ENCODE measurements around the gene NTN1. TPM values are rescaled to one million over a fixed set of nuclear protein-coding genes. Genes with fewer than 3 reads are reported as not detected.
A peak's percentile ranks its signal among the peaks of the same experiment; 100 is the strongest.

Gene NTN1
- total RNA-seq, 1 donor from 2014 or later, result 7.8 TPM

DNA sequence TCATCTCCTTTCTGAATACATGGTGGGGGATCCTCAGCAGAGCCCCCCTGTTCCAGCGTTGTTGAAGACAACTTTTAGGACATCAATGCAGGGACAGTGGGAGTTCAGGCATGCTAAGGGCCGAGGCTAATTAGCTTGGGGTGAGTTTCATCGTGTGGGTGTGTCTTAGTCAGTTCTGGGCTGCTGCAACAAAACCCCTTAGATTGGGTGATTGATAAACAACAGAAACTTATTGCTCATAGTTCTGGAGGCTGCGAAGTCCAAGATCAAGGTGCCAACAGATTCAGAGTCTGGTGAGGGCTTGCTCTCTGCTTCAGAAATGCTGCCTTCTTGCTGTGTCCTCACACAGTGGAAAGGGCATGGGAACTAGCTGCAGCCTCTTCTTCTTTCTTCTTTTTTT lies 214.0 kb downstream of the NTN1 start:
- no peaks in the 10 kb centered on the region for H3K9me3 ChIP-seq
- peaks cover 12% of the 10 kb centered on the region for H3K4me1 ChIP-seq
- intact Hi-C loops (cut with DNase I), result no loop called here
- no peak overlapping the region for H3K4me3 ChIP-seq
- peaks cover 35% of the 10 kb centered on the region for H3K27me3 ChIP-seq (ENCODE audit: low read depth)
- TF ChIP-seq, protein P1, sequence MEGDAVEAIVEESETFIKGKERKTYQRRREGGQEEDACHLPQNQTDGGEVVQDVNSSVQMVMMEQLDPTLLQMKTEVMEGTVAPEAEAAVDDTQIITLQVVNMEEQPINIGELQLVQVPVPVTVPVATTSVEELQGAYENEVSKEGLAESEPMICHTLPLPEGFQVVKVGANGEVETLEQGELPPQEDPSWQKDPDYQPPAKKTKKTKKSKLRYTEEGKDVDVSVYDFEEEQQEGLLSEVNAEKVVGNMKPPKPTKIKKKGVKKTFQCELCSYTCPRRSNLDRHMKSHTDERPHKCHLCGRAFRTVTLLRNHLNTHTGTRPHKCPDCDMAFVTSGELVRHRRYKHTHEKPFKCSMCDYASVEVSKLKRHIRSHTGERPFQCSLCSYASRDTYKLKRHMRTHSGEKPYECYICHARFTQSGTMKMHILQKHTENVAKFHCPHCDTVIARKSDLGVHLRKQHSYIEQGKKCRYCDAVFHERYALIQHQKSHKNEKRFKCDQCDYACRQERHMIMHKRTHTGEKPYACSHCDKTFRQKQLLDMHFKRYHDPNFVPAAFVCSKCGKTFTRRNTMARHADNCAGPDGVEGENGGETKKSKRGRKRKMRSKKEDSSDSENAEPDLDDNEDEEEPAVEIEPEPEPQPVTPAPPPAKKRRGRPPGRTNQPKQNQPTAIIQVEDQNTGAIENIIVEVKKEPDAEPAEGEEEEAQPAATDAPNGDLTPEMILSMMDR (IDR thresholded peaks at IDR 0.05), result no peak
- no peaks in the 10 kb centered on the region for H3K36me3 ChIP-seq
- no peak overlapping the region for H3K27ac ChIP-seq
- ATAC-seq (no peak), DNase-seq (no peak)

DNA sequence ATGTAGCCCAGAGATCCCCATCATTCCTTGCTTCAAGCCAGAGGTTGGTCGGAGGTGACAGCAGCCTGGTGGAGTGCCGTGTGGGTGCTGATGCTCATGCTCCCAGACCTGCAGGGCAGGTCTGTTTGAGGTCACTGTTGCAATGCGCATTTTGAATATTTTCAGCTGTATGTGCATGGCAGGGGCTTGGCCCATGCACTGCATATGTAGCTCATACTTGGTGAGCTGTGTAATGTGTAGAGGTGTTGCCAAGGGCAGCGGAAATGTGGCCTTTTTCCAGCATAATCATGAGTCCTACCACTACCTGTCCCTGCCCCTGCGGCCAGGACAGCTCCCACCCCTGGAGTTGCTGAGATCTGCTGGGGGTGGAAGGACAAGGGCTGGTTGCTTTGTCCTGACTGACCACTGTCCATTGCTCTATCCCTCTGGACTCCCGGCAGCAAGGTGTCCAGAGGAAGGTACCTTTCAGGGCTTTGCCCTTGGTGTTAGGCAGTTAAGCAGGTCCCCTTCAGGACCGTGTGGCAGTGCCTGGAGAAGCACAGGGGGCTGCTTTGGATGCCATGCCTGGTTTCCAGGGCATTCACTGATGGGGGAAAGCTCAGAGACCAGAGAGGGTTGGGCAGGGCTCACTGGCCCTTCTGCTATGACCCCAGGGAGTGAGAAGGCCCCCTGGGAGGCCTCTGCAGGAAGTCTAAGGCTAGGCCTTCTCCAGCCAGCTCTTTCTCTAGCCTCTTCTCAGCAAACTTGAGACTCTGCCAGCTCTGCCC lies 215.2 kb downstream of the NTN1 start:
- Histone ChIP-seq H3K9me3 (no peaks in the 10 kb centered on the region), H3K36me3 (no peaks in the 10 kb centered on the region), H3K4me3 (no peak overlapping the region), H3K4me1 (peaks cover 24% of the 10 kb centered on the region), H3K27me3 (ENCODE audit: low read depth) (peaks cover 35% of the 10 kb centered on the region), H3K27ac (no peak overlapping the region)
- intact Hi-C loops (cut with DNase I), result no loop called here
- TF ChIP-seq, protein P1 (IDR thresholded peaks at IDR 0.05), result no peak
- ATAC-seq (no peak), DNase-seq (peak; percentile 37)

DNA sequence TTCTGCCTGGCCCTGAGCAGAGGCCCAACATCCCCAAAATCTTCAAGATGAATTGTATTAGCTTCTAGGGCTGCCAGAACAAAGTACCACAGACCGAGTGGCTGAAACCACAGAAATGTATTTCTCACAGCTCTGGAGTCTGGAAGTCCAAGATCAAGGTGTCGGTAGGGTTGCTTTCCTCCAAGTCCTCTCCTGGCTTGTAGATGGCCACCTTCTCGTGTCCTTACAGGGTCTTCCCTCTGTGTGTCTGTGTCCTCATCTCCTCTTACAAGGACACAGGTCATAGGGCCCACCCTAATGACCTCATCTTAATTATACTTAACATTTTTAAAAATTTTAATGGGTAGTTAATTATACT lies 215.7 kb downstream of the NTN1 start:
- peaks cover 33% of the 10 kb centered on the region for H3K27me3 ChIP-seq (ENCODE audit: low read depth)
- ATAC-seq (no peak), DNase-seq (no peak)
- H3K27ac ChIP-seq, result no peak overlapping the region
- intact Hi-C loops (cut with DNase I), result no loop called here
- no peaks in the 10 kb centered on the region for H3K36me3 ChIP-seq
- TF ChIP-seq, protein P1 (IDR thresholded peaks at IDR 0.05), result no peak
- no peaks in the 10 kb centered on the region for H3K9me3 ChIP-seq
- H3K4me3 ChIP-seq, result no peak overlapping the region
- peaks cover 27% of the 10 kb centered on the region for H3K4me1 ChIP-seq

GRCh38 chr17:9237661-9238301 lies 216.5 kb downstream of the NTN1 start:
- TF ChIP-seq, protein P1 (IDR thresholded peaks at IDR 0.05), result no peak
- intact Hi-C loops (cut with DNase I), result no loop called here
- Histone ChIP-seq H3K27ac (no peak overlapping the region), H3K9me3 (no peaks in the 10 kb centered on the region), H3K4me3 (no peak overlapping the region), H3K4me1 (peaks cover 27% of the 10 kb centered on the region), H3K27me3 (ENCODE audit: low read depth) (peaks cover 25% of the 10 kb centered on the region), H3K36me3 (no peaks in the 10 kb centered on the region)
- ATAC-seq (no peak), DNase-seq (peak; percentile 41)

GRCh38 chr17:9238340-9239245 lies 217.3 kb downstream of the NTN1 start:
- Histone ChIP-seq H3K4me1 (peaks cover 27% of the 10 kb centered on the region), H3K27me3 (ENCODE audit: low read depth) (peaks cover 17% of the 10 kb centered on the region), H3K9me3 (no peaks in the 10 kb centered on the region), H3K27ac (peak overlapping the region; percentile 44), H3K36me3 (no peaks in the 10 kb centered on the region), H3K4me3 (no peak overlapping the region)
- no peak for DNase-seq
- no peak for ATAC-seq
- intact Hi-C loops (cut with DNase I), result no loop called here
- TF ChIP-seq, protein P1 (IDR thresholded peaks at IDR 0.05), result no peak

Data from lower lobe of right lung (tissue), 2 donors.